ENCODE data around the gene PNPLA3.

The PNPLA3 gene

DNA sequence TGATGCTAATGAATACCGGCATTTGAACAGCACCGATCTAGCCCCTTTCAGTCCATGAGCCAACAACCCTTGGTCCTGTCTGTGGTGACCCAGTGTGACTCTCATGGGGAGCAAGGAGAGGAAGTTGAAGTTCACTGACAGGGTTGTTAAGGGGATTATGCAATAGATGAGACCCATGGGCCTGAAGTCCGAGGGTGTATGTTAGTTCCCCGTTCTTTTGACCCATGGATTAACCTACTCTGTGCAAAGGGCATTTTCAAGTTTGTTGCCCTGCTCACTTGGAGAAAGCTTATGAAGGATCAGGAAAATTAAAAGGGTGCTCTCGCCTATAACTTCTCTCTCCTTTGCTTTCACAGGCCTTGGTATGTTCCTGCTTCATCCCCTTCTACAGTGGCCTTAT is 4.9 kb downstream of the PNPLA3 start:
- TF ChIP-seq, protein P1, sequence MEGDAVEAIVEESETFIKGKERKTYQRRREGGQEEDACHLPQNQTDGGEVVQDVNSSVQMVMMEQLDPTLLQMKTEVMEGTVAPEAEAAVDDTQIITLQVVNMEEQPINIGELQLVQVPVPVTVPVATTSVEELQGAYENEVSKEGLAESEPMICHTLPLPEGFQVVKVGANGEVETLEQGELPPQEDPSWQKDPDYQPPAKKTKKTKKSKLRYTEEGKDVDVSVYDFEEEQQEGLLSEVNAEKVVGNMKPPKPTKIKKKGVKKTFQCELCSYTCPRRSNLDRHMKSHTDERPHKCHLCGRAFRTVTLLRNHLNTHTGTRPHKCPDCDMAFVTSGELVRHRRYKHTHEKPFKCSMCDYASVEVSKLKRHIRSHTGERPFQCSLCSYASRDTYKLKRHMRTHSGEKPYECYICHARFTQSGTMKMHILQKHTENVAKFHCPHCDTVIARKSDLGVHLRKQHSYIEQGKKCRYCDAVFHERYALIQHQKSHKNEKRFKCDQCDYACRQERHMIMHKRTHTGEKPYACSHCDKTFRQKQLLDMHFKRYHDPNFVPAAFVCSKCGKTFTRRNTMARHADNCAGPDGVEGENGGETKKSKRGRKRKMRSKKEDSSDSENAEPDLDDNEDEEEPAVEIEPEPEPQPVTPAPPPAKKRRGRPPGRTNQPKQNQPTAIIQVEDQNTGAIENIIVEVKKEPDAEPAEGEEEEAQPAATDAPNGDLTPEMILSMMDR (IDR thresholded peaks at IDR 0.05; ENCODE audit: low read depth, low read length): no peak
- Histone ChIP-seq H3K4me3 (ENCODE audit: low read depth, low read length) (no peak overlapping the region), H3K9me3 (no peaks in the 10 kb centered on the region), H3K27me3 (0 out of 2 replicates have a peak, but pooled peaks cover 3% of the 10 kb centered on the region), H3K4me1 (no peaks in the 10 kb centered on the region), H3K36me3 (no peaks in the 10 kb centered on the region)
- no peak for DNase-seq

DNA sequence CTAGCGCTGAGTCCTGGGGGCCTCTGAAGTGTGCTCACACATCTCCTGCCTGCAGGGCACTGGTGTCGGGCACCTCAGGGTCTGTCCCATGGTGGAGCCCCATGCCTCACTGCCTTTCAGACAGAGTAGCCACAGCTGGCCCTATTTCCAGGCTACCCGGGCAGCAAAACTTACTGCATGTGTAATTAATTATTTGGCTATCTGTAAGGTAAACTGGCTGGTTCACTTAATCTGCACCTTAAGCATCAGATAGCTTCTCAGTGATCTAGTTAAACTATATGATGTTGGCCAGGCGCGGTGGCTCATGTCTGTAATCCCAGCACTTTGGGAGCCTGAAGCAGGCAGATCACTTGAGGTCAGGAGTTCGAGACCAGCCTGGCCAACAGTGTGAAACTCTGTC is 5.3 kb downstream of the PNPLA3 start:
- no peaks in the 10 kb centered on the region for H3K9me3 ChIP-seq
- DNase-seq: peak; percentile 32
- 0 out of 2 replicates have a peak, but pooled peaks cover 3% of the 10 kb centered on the region for H3K27me3 ChIP-seq
- H3K4me3 ChIP-seq (ENCODE audit: low read depth, low read length): no peak overlapping the region
- no peaks in the 10 kb centered on the region for H3K4me1 ChIP-seq
- TF ChIP-seq, protein P1 (IDR thresholded peaks at IDR 0.05; ENCODE audit: low read depth, low read length): no peak
- H3K36me3 ChIP-seq: no peaks in the 10 kb centered on the region

DNA sequence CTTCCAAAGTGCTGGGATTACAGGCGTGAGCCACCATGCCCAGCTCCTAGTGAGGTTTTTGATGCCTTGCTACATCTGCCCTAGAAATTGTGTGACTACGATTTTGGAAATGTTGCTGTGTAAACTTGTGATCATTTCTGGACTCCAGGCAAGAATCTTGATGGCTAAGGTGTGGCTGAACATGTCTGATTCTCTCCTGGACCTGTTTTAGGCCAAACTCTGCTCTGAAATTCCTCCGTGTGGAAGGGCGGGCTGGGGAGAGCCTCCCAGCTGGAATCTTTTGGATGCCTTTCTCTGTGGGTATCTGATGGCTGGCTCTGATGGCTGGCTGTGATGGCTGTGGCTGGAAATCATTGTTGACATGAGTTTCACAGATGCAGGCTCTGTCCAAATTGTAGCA is 8.2 kb downstream of the PNPLA3 start:
- Histone ChIP-seq H3K4me1 (no peaks in the 10 kb centered on the region), H3K27me3 (no peaks in the 10 kb centered on the region), H3K9me3 (no peaks in the 10 kb centered on the region), H3K4me3 (ENCODE audit: low read depth, low read length) (no peak overlapping the region), H3K36me3 (no peaks in the 10 kb centered on the region)
- no peak for DNase-seq
- TF ChIP-seq, protein P1 (IDR thresholded peaks at IDR 0.05; ENCODE audit: low read depth, low read length): no peak

DNA sequence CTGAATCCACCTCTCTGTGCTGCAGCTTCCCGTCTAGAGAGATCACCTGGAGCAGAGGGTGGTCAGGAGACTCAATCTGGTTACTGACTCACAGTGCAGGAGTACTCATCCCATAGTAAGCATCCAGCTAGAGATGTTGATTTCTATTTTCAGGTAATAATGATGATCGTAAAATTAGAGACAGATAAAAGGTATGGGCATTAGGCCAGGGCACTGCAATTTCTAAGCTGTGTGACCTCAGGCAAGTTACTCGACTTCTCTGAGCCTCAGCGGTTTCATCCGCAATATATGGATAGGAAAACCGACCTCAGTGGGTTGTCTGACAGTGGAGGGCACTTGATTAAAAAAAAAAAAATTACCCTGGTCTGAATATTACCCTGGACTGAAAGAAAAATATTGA is 17.8 kb downstream of the PNPLA3 start:
- TF ChIP-seq, protein P1 (IDR thresholded peaks at IDR 0.05; ENCODE audit: low read depth, low read length): no peak
- Histone ChIP-seq H3K36me3 (no peaks in the 10 kb centered on the region), H3K27me3 (no peaks in the 10 kb centered on the region), H3K4me3 (ENCODE audit: low read depth, low read length) (no peak overlapping the region), H3K4me1 (no peaks in the 10 kb centered on the region), H3K9me3 (no peaks in the 10 kb centered on the region)
- DNase-seq: no peak

DNA sequence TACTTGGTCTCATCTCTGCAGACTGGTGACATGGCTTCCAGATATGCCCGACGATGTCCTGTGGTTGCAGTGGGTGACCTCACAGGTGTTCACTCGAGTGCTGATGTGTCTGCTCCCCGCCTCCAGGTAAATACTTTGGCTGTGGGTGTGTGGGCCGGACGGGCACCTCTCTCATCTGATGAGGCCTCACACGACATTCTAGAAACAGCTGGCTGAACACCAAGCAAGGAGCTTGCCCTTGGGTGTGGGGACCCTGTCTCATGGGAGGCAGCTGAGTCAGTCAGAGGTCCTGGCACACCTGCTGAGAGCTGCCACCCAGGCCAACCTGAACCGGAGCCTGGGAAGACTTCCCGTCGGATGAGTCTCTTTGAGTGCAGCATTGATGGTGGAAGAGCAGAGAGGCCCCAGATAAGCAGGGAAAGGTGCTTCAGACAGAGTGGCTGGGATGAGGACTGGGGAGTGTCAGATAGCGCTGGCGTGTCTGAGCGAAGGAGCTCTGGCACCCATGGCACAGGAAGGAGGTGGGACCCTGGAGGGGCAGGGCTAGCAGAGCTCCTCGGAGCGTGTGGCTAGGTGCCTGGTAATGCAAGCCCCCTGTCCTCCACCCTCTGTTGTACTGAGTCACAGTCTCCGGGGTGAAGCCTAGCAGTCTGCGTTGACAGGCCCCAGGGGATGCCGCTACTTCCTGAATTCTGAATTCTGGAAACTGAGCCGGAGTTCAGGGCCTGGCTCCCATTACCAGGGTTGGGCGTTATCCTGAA is 21.2 kb downstream of the PNPLA3 start:
- Histone ChIP-seq H3K27me3 (no peaks in the 10 kb centered on the region), H3K4me3 (ENCODE audit: low read depth, low read length) (no peak overlapping the region), H3K4me1 (no peaks in the 10 kb centered on the region), H3K9me3 (no peaks in the 10 kb centered on the region), H3K36me3 (no peaks in the 10 kb centered on the region)
- no peak for DNase-seq
- TF ChIP-seq, protein P1 (IDR thresholded peaks at IDR 0.05; ENCODE audit: low read depth, low read length): no peak

DNA sequence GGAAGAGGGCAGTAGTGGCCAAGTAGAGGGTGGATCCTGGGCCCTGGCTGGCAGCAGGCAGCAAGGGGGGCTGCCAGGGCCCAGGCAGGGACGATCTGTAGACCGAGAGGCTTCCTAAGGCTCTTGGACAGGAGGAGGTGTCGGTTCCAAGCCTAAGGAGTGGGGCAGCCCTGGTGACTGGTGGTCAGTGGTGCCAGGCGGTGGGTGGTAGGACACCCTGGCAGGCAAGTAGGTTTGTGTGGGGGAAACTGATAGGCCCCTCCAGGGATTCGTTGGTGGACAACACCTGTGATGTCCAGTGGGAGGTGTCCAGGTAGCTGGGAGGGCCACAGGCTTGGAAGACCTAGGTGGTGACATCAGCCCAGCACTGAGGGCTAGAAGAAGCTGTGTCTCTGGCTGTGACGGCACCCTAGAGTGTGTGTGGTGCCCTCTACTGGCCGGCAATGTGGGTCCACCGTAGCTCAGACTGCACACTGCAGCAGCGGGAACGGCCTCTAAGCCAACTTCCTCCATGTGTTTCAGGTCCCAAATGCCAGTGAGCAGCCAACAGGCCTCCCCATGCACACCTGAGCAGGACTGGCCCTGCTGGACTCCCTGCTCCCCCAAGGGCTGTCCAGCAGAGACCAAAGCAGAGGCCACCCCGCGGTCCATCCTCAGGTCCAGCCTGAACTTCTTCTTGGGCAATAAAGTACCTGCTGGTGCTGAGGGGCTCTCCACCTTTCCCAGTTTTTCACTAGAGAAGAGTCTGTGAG is 22.2 kb downstream of the PNPLA3 start:
- no peaks in the 10 kb centered on the region for H3K9me3 ChIP-seq
- H3K4me3 ChIP-seq (ENCODE audit: low read depth, low read length): no peak overlapping the region
- H3K36me3 ChIP-seq: no peaks in the 10 kb centered on the region
- TF ChIP-seq, protein P1 (IDR thresholded peaks at IDR 0.05; ENCODE audit: low read depth, low read length): peak; percentile 84
- H3K27me3 ChIP-seq: no peaks in the 10 kb centered on the region
- H3K4me1 ChIP-seq: no peaks in the 10 kb centered on the region
- peak; percentile 78 for DNase-seq

Measured in BE2C (cell line).